Measurements from ENCODE around the gene ABHD5.

ABHD5 gene

DNA sequence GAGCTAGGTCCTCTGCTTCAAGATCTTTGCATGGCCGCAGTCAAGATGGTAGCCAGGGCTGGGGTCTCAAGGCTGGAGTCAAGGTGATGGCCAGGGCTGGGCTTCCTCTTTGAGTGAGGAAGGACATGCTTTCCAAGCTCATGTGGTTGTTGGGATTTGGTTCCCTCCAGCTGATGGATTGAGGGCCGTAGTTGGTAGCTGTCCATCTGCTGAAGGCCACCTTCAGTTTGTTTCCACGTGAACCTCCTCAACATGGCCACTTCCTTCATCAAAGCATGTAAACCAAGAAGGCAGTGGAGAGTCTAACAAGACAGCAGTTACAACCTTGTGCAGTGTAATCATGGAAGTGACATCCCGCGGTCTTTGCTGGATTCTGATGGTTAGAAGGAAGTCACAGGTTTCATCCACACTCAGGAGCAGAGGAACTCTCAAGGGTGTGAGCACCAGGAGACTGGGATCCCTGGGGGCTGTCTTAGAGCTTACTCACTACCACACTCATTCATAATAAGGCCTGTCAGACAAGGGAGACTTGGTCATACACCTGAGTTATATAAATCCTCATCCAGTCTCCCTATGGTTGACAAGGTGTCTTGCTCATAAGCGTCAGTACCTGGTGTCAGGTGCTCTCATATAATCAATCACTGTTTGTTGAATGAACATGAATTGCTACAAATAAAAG lies 42.1 kb downstream of the ABHD5 start:
- Mint-ChIP-seq H3K4me3 (no peak overlapping the region), H3K27me3 (no peaks in the 10 kb centered on the region), H3K36me3 (ENCODE audit: insufficient read depth) (peaks cover 5% of the 10 kb centered on the region), H3K9me3 (no peaks in the 10 kb centered on the region), H3K4me1 (no peaks in the 10 kb centered on the region), H3K27ac (ENCODE audit: low read depth) (no peak overlapping the region)
- DNase-seq (ENCODE audit: low spot score in 2 of 2), result no peak
- no peak for ATAC-seq (replicated peaks; ENCODE audit: extremely low read depth, poor library complexity, severe bottlenecking)

DNA sequence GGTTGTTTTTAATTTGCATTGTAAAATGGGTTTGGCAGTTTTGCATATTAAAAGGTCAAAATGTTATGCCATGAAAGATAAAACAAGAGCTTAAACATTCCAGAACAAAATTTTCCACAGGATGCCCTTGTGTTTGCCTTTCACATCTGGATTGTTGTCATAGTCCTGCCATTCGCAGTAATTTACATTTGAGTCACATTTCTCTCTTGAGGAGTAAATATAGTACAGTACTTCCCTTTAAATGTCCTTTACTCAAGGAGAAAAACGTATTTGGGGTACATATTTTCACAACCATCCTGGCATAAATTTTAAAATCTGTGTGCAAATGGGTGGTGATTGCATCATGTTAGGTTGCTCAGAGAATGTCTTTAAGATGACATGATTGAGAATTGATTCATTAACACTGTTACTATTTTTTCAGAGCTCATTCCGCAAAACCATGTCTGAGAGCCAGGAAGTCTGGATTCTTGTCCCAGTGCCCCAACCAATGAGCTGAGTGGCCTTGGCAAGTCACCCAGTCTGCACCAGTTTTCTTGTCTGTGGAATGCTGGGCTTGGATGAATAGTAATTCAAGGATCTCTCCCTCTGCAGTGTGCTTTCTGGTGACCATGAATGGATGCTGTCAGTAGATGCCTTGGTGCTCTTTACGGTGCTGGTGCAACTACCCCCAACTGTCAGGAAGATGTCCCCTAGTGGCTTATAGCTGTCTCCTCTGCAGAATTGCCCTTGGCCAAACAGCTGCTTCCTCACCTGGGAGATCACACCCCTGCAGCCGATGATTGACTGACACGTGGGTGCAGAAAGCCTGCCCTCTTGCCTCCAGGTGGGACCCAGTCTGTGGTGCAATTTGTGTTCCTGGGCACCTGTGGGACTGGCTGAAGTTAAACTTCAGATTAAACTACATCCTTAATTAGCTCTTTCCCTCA lies 43.0 kb downstream of the ABHD5 start:
- ATAC-seq (replicated peaks; ENCODE audit: extremely low read depth, poor library complexity, severe bottlenecking) (no peak), DNase-seq (ENCODE audit: low spot score in 2 of 2) (no peak)
- Mint-ChIP-seq H3K36me3 (ENCODE audit: insufficient read depth) (peaks cover 4% of the 10 kb centered on the region), H3K4me1 (no peaks in the 10 kb centered on the region), H3K4me3 (no peak overlapping the region), H3K9me3 (no peaks in the 10 kb centered on the region), H3K27ac (ENCODE audit: low read depth) (no peak overlapping the region), H3K27me3 (no peaks in the 10 kb centered on the region)

DNA sequence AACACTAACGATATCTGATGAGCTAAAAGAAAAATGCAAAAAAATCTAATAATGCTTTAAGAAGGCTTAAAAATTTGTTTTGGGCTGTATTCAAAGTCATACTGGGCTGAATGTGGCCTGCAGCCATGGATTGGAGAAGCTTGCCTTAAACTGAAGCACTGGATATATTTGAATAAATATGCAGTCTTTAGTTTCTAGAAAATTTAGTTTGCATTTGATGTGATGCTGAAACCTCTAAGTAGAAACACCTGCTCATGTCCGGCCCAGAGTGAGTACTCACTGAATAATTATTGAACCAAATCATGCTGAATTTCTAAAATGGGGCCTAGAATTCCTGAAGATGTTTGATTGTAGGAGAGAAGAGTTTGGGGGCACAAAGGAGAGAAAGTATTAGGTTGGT lies 43.9 kb downstream of the ABHD5 start:
- H3K4me3 Mint-ChIP-seq, result no peak overlapping the region
- no peaks in the 10 kb centered on the region for H3K4me1 Mint-ChIP-seq
- ATAC-seq (replicated peaks; ENCODE audit: extremely low read depth, poor library complexity, severe bottlenecking) (no peak), DNase-seq (ENCODE audit: low spot score in 2 of 2) (no peak)
- H3K9me3 Mint-ChIP-seq, result no peaks in the 10 kb centered on the region
- H3K27ac Mint-ChIP-seq (ENCODE audit: low read depth), result no peak overlapping the region
- peaks cover 3% of the 10 kb centered on the region for H3K36me3 Mint-ChIP-seq (ENCODE audit: insufficient read depth)
- no peaks in the 10 kb centered on the region for H3K27me3 Mint-ChIP-seq

DNA sequence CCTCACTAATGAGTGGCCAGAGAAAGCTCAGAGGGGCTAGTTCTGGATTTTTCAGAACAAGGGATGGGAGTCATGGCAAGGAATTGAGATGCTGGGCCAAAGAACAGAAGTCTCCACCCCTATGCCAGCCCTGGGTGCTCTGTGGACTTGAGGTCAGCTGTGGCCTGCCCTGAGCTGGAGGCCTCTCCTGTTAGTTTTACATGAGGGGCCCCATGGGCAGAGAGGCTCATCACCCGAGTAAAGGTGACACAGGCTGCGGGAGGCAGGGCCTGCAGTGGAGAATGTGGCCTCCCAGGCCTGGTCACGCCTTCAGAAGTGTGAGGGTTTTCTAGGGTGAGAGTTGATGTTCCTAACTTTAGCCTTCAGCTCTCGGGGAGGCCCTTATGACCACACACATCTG lies 44.9 kb downstream of the ABHD5 start:
- no peak overlapping the region for H3K4me3 Mint-ChIP-seq
- peaks cover 2% of the 10 kb centered on the region for H3K36me3 Mint-ChIP-seq (ENCODE audit: insufficient read depth)
- no peak overlapping the region for H3K27ac Mint-ChIP-seq (ENCODE audit: low read depth)
- H3K27me3 Mint-ChIP-seq, result no peaks in the 10 kb centered on the region
- H3K4me1 Mint-ChIP-seq, result no peaks in the 10 kb centered on the region
- ATAC-seq (replicated peaks; ENCODE audit: extremely low read depth, poor library complexity, severe bottlenecking) (no peak), DNase-seq (ENCODE audit: low spot score in 2 of 2) (no peak)
- H3K9me3 Mint-ChIP-seq, result no peaks in the 10 kb centered on the region

DNA sequence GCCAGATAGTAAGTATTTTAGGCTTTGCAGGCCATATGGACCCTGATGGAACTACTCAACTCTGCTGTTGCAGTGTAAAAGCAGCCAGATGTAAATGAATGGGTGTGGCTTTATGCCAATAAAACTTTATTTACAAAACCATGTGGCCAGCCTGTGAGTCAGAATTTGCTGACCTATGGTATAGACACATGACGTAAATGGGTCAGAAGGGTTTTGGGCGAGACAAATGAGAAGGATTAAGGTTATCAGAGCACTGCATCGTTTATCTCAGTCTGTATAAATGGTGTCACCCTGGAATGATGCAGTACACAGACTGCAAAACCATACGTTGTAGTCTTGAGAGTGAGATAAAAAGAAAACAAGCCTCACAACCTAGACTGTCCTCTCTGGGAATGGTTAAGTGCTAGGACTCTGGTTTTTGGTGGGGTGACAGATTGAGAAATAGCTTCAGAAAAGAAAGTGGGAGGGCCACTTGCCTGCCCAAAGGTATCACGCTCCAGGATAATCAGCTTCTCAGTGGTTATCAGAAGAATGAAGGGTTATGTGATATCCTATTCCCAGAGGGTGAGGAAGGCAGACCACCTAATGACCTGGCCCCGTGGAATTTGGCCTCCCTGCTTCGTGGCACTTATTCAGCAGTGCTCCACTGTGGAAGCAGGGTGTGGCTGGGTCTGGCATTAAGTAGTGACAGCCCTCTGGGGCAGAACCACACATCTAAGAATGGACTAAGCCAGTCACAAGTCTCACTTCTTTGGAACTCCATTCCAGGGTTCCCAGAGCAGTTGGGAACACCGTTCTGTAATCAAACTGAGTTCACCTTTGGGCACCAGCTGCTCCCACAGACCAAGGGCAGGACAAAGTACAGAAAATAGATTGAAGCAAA lies 46.1 kb downstream of the ABHD5 start:
- no peaks in the 10 kb centered on the region for H3K27me3 Mint-ChIP-seq
- DNase-seq (ENCODE audit: low spot score in 2 of 2), result no peak
- H3K4me3 Mint-ChIP-seq, result no peak overlapping the region
- H3K4me1 Mint-ChIP-seq, result no peaks in the 10 kb centered on the region
- H3K36me3 Mint-ChIP-seq (ENCODE audit: insufficient read depth), result no peaks in the 10 kb centered on the region
- no peak overlapping the region for H3K27ac Mint-ChIP-seq (ENCODE audit: low read depth)
- no peak for ATAC-seq (replicated peaks; ENCODE audit: extremely low read depth, poor library complexity, severe bottlenecking)
- no peaks in the 10 kb centered on the region for H3K9me3 Mint-ChIP-seq

DNA sequence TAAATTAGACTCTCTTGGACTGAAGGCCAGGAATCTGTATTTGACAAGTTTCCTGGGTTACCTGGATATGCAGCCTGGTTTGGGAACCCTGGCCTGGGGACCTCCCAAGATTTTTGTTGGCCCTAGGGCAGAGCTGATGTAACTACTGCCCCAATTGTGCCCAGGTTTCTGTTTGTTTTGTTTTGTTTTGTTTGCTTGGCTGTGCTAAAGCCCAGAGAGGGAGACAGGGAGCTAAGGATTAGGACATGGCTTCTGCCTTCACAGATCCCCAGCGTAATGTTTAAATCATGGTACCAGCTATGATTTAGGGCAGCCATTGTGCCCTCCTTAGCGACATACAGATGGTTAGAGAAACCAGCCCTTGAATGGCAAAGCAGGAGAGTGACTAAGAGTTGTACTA lies 47.6 kb downstream of the ABHD5 start:
- no peaks in the 10 kb centered on the region for H3K27me3 Mint-ChIP-seq
- no peak overlapping the region for H3K27ac Mint-ChIP-seq (ENCODE audit: low read depth)
- H3K4me1 Mint-ChIP-seq, result no peaks in the 10 kb centered on the region
- no peak overlapping the region for H3K4me3 Mint-ChIP-seq
- no peaks in the 10 kb centered on the region for H3K9me3 Mint-ChIP-seq
- no peak for ATAC-seq (replicated peaks; ENCODE audit: extremely low read depth, poor library complexity, severe bottlenecking)
- no peaks in the 10 kb centered on the region for H3K36me3 Mint-ChIP-seq (ENCODE audit: insufficient read depth)
- no peak for DNase-seq (ENCODE audit: low spot score in 2 of 2)

DNA sequence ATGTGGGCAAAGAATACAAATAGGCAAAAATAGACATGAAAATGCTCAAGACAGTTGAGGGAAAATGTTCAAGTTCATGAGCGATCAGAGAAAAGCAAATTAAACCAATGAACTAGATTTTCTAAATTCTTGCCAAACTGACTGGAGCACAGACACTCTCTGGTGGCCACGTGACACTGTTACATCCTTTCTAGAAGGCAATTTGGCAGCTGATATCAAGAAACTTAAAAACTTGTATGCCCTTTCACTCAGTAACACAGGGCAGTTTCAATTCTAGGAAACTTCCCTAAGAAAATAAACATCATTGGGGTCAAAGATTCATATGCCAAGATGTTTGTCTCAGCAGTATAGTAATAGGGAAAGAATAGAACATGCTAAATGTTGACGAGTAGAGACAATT lies 52.2 kb downstream of the ABHD5 start:
- ATAC-seq (replicated peaks; ENCODE audit: extremely low read depth, poor library complexity, severe bottlenecking), result no peak
- Mint-ChIP-seq H3K27ac (ENCODE audit: low read depth) (no peak overlapping the region), H3K4me1 (no peaks in the 10 kb centered on the region), H3K9me3 (peaks cover 9% of the 10 kb centered on the region), H3K27me3 (peaks cover 11% of the 10 kb centered on the region), H3K4me3 (no peak overlapping the region), H3K36me3 (ENCODE audit: insufficient read depth) (no peaks in the 10 kb centered on the region)
- no peak for DNase-seq (ENCODE audit: low spot score in 2 of 2)

DNA sequence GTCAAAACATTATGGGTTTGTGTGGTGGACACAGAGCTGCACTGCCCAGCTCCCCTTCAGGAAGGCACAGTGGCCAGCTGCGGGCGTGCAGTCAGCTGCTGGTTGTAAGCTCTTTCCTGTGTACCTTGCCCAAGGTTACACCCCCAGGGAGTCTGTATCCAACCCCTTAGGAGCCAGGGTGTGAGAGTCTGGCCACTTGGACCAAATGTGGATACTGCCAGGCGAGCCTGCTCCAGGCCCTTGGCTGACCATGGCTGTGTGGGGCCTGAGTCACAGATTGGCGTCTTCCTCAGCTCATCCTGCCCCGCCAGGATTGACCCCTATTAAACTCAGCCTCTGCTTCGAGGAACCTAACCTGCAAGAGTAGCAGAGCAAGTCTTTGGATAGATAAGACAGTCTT lies 56.9 kb downstream of the ABHD5 start:
- Mint-ChIP-seq H3K36me3 (ENCODE audit: insufficient read depth) (no peaks in the 10 kb centered on the region), H3K27ac (ENCODE audit: low read depth) (no peak overlapping the region), H3K4me3 (no peak overlapping the region), H3K4me1 (no peaks in the 10 kb centered on the region), H3K27me3 (peaks cover 36% of the 10 kb centered on the region), H3K9me3 (peaks cover 9% of the 10 kb centered on the region)
- DNase-seq (ENCODE audit: low spot score in 2 of 2) (no peak), ATAC-seq (replicated peaks; ENCODE audit: extremely low read depth, poor library complexity, severe bottlenecking) (no peak)

DNA sequence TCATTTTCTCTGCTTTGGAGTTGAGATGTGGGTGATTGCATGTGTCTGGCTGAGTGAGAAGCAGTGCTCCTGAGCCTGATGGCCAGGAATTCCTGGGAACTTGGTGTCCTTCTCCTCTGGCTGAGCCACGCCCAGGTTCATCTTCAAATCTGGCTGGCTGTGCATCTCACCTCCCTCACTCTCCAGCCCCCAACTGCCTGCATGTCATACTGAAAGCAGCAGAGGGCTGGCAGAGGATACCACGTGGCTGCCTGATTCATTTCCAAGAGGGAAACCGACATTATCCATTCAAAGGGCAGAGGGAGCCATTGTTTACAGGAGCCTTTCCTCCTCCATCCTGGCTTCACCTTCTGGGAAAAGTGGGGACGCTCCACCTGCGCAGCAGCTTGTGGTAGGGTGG lies 57.4 kb downstream of the ABHD5 start:
- H3K36me3 Mint-ChIP-seq (ENCODE audit: insufficient read depth), result no peaks in the 10 kb centered on the region
- H3K9me3 Mint-ChIP-seq, result peaks cover 9% of the 10 kb centered on the region
- no peak for ATAC-seq (replicated peaks; ENCODE audit: extremely low read depth, poor library complexity, severe bottlenecking)

DNA sequence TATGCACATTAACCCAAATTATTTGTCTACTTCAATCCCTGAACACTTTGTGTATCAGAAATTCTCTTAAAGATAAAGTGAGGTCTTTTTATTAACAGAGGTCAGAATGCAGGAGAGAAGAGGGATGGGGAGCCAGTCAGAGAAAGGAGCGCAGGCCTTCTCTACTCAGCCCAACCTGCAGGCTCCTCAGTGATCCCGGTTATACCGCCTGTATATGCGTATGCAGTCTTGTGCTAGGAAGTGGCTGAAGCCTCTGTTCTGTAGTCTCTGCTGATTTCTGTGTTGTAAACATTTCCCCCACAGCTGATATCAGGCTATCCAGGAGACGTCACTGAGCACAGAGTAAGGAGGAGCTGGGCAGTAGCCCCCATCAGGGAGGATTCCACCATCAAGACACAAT lies 57.9 kb downstream of the ABHD5 start:
- Mint-ChIP-seq H3K27ac (ENCODE audit: low read depth) (no peak overlapping the region), H3K27me3 (peaks cover 36% of the 10 kb centered on the region)

More for the DNA sequence above, 57.4 kb downstream of the ABHD5 start:
- DNase-seq (ENCODE audit: low spot score in 2 of 2), result no peak
- Mint-ChIP-seq H3K4me3 (no peak overlapping the region), H3K27me3 (peaks cover 36% of the 10 kb centered on the region), H3K27ac (ENCODE audit: low read depth) (no peak overlapping the region), H3K4me1 (no peaks in the 10 kb centered on the region)

DNA sequence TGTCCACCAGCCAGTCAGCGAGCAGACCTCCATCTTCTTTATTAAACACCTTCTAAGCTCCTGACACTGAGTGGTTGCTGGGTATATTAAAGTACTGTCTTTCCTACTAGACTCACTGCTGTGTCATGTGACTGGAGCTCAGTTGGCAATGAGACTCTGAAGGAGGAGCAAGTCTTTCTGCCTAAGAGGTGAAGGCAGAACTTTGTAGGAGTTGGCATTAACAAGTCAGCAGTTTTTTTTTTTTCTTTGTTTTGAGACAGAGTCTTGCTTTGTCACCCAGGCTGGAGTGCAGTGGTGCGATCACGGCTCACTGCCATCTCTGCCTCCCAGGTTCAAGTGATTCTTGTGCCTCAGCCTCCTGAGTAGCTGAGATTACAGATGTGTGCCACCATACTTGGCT lies 62.2 kb downstream of the ABHD5 start:
- H3K4me1 Mint-ChIP-seq, result peaks cover 16% of the 10 kb centered on the region
- H3K4me3 Mint-ChIP-seq, result no peak overlapping the region
- peaks cover 26% of the 10 kb centered on the region for H3K27me3 Mint-ChIP-seq
- DNase-seq (ENCODE audit: low spot score in 2 of 2) (no peak), ATAC-seq (replicated peaks; ENCODE audit: extremely low read depth, poor library complexity, severe bottlenecking) (no peak)
- no peaks in the 10 kb centered on the region for H3K9me3 Mint-ChIP-seq
- H3K36me3 Mint-ChIP-seq (ENCODE audit: insufficient read depth), result no peaks in the 10 kb centered on the region
- H3K27ac Mint-ChIP-seq (ENCODE audit: low read depth), result no peak overlapping the region

More for the DNA sequence above, 57.9 kb downstream of the ABHD5 start:
- no peak overlapping the region for H3K4me3 Mint-ChIP-seq
- ATAC-seq (replicated peaks; ENCODE audit: extremely low read depth, poor library complexity, severe bottlenecking), result no peak
- H3K9me3 Mint-ChIP-seq, result peaks cover 9% of the 10 kb centered on the region
- H3K36me3 Mint-ChIP-seq (ENCODE audit: insufficient read depth), result no peaks in the 10 kb centered on the region
- DNase-seq (ENCODE audit: low spot score in 2 of 2), result no peak
- no peaks in the 10 kb centered on the region for H3K4me1 Mint-ChIP-seq

All from central memory CD8-positive, alpha-beta T cell (primary cell).